GM21737 (cell line): ENCODE data around the gene RYR2.
"Not testable (repeated sequence)": the region's sequence is repeated elsewhere in the genome, so short reads cannot be mapped to it uniquely, and the experiment has no call there.

Experiments used
- ATAC-seq: cut with Tn5 transposase; IDR thresholded peaks from one replicate; pipeline ENCODE4 v1.9.1; 2021; ENCODE audit warnings: mild to moderate bottlenecking, moderate library complexity; ENCODE audit not compliant: unreplicated experiment

The RYR2 gene

DNA sequence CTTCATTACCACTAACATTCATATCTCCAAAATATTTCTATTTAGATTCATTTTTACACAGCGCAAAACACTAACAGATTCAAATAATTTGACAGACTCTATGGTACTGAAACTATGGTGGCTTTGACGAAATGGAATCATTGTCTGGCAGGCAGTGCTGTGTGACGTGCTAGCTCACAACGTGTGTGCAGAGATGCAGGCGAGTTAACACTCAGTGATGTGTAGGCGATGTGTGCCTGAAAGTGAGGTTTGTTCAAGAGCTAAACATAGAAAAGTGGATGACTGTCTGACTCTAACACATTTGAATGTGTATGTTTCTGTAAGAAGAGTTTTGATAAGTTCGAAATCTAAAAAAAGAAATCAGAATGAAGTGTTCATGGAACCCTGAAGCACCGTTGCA lies 97.7 kb downstream of the RYR2 start:
- no peak for ATAC-seq

DNA sequence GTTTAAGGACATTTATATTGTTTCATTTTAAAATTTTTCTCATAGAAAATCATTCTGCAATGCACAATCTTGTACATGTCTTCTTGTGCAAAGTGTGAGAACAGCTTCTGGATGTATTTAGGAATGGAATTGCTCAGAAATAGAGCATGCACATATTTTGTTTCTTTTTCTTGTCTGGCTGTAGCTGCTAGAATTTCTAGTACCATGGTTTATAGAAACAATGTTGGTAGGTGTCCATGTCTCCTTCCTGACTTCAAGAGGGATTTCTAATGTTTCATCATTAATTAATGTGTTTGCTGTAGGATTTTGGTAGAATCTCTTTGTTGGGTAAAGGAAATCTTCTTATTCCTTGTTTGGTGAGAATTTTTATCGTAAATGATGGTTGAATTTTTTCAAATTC lies 99.0 kb downstream of the RYR2 start:
- no peak for ATAC-seq

DNA sequence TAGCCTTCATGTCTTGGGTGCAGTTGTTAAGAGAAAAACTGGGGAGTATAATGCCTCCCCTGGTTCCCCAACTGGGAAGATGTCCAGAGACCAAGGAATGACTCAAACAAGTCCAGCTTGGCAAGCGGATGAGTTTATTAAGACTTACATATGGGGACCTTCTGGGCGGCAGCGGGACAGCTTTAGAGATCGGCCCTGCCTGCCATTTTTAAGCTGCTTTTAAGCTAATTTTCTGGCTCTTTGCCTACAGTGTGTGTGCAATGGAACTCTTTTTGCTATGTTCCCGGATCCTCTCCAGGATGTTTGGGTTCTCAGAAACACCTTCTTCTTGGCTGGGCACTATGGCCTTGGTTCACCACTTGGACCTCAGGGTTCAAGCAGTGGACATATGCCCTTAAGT lies 99.5 kb downstream of the RYR2 start:
- ATAC-seq = no peak

DNA sequence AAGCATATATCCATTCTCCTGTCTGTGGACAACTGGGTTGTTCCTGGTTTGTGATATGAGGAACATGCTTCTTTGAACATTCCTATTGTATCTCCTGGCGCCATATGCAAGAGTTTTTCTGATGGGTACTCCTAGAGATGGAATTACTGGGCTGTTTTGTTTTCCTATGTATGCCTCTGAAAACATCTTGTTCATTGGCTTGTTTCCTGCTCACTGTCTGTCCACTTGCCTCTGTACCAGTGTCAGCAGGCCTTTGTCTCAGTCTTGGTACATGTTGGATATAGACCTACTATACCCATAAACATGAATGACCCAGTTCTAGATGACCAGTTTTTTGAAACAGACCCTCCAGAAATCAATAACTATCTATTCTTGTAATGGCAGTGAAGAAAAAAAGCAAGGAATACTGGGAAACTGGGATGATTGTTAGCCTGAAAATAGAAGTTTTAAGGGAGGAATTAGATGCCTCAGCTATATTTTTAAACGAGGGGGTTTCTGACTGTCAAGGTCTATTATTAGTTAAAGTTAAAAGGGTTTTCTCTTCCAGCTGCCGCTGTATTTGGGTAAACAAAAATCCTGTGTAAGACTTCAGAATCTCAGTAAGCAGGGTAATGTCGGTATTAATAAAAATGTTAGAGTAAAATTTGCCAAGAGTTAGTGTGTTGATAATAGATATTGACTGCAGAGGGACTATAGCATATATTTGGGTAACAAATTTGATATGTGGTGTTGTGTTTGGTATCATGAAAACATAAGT lies 103.6 kb downstream of the RYR2 start:
- no peak for ATAC-seq

DNA sequence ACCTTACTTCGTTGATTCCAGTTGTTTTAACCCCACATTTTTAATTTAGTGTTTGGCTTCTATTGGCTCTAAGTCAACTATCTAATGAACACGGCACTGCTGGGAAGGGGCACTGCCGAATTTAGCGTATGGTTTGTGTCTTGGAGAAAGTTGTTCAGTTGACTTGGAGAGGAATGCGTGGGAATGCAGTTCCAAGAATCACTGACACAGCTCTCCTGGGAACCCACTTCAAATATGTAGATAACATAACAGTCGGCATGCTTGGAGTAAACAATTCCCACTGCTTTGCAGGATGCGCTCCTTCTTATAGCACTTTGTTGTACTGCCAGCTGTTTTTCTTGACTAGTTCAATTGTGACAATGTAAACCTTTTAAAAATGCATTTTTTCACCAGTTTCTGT lies 104.3 kb downstream of the RYR2 start:
- ATAC-seq = no peak

DNA sequence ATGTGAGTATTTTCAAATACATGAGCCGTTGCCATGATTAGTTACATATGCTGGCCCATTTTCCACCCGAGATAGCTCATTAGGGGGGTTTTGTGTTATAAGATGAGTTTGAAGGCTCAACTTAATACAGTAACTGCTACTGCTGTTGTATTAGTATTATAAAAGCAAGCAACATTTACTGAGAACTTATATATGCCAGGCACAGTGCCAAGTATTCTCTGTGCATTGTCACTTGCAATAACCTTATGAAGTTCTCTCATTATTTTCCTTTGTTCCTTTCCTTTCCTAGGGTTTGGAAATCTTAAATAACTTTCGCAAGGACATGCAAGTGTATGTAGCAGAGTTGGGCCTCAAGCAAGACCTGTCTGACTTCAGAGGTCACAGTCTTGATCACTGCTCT lies 107.9 kb downstream of the RYR2 start:
- ATAC-seq = no peak

DNA sequence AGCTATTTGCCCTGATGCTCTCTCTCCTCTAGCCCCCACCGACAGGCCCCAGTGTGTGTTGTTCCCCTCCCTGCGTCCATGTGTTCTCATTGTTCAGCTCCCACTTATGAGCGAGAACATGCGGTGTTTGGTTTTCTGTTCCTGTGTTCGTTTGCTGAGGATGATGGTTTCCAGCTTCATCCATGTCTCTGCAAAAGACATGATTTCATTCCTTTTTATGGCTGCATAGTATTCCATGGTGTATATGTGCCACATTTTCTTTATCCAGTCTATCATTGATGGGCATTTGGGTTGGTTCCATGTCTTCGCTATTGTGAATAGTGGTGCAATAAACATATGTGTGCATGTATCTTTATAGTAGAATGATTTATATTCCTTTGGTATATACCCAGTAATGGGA lies 110.0 kb downstream of the RYR2 start:
- not testable (repeated sequence) for ATAC-seq

DNA sequence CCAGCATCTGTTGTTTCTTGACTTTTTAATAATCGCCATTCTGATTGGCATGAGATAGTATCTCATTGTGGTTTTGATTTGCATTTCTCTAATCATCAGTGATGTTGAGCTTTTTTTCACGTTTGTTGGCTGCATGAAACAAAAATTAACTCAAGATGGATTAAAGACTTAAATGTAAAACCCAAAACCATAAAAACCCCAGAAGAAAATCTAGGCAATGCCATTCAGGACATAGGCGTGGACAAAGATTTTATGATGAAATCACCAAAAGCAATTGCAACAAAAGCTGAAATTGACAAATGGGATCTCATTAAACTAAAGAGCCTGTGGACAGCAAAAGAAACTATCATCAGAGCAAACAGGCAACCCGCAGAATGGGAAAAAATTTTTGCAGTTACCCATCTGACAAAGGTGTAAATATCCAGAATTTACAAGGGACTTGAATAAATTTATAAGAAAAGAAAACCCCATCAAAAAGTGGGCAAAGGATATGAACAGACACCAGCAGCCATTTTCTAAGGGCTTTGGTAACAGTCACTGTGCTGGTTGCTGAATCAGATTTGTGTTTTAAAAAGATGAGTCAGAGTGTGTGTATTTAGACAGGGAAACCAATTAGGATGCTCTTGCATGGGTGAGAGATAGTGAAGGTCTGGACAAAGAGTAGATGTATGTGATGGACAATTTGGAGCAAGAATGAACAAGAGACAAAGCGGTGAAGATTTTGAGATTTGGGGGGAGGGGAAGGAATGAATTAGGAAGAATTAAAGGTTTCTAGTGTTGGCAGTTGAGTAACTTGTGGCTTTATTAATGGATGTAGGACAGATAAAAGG lies 110.7 kb downstream of the RYR2 start:
- no peak for ATAC-seq

DNA sequence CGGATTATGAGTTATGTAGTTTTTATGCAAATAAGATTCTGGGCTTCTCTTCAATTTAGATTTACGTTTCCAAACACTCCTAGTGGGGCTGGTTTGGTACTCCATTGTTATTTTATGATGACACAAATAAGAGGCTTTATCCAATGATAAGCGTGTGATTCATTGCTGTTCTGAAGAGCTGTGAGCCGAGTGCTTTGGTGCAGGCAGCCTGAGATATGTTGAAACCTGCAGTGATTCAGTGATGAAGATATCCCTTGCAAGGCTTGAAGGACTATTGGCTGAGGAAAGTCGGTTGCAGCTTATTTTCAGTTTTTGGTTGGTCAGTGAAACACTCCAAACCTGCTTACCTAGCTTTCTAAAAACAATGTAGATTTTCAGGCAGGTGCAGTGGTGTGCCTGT lies 112.2 kb downstream of the RYR2 start:
- no peak for ATAC-seq

DNA sequence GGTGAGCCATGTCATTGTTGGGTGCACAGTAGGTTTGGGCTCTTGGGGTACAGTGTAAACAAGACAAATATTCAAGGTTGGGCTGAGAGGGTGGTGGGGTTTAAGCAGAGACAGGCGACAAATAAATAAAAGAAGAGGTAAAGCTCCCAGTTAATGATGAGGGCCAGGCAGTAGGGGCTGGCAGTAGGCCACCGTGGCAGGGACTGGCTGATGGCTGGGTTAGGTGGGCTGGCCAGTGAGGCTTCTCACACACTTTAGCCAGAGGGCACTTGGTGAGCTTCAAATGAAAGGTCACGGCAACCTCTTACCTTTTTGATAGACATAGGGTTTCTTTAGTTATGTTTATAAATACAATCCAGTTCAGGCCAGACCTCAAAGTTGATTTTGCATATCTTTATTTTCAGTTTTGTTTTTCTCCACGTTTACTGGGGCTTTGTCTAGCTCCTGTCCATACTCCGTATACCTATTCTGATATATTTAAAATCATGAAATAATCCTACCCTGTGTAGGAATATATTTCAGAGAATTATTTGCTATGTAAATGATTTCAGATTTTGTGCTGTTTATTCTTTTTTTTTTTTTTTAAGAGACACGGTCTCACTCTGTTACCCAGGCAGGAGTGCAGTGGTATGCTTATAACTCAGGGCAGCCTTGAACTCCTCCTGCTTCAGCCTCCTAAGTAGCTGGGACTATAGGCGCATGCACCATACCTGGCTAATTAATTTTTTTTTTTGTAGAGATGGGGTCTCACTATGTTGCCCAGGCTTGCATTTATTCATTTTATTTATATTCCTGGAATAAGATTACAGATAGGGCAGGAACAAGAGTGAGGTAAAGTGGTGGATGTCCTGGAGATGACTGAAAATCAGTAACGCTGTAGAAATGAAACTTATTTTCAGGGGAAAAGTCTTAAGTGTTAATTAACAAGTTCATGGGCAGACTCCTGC lies 122.7 kb downstream of the RYR2 start:
- ATAC-seq = no peak

DNA sequence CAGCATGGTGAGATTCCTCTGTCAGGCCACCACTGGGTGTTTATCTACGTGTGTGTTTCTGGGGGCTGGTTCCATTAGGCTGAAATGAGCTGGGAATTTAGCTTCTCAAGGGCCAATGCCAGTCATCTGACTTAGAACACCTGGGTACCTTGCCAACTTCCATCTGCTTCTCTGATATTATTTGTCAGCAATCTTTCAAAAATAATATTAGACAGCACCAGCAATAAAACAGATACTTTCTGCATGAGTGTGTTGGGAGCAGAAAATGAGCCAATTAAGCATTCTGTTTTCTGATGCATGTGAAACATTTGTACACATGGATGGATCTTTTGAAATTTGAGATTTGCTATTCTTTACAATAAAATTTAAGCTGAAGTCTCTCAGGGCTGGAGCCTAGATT lies 124.1 kb downstream of the RYR2 start:
- no peak for ATAC-seq

DNA sequence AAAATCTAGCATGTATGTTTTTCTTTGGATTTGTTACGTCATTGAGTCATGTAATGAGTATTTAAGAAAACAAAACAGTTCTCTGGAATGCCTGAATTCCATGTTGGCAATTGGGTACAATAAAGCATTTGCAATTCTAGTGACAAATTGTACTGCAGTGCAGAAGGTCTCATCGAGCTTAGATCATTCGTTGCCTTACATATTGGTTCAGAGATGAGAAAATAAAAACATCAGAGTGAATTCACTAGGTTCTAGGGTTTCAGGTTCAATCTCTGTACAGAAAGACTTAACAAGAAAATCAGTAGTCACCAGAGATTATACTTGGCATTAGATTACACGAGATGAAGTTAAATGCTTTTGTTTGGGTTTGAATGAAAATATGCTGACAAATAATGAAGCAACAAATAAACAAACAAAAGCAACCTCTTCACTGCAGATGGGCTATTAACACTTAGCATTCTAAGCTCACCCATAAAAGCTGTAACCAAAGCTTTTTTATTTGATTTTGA lies 124.7 kb downstream of the RYR2 start:
- ATAC-seq = no peak

DNA sequence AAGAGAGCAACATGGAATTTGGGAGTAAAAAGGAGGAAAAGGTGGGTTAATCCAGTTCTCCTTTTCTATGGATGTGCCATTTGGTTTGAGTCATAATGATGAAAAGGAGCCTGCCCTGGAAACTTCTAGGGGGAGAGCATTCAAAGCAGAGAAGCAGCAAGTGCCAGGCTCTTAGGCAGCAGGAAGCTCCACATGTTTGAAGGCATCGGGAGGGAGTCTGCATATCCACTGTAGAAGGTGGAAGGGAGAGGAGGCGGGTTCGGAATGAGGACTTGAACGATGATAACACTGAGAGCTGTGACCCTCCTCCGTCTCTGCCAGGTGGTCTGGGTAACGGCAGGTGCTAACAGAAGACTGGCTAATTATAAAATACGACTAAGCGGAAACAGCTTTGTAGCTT lies 128.2 kb downstream of the RYR2 start:
- no peak for ATAC-seq

DNA sequence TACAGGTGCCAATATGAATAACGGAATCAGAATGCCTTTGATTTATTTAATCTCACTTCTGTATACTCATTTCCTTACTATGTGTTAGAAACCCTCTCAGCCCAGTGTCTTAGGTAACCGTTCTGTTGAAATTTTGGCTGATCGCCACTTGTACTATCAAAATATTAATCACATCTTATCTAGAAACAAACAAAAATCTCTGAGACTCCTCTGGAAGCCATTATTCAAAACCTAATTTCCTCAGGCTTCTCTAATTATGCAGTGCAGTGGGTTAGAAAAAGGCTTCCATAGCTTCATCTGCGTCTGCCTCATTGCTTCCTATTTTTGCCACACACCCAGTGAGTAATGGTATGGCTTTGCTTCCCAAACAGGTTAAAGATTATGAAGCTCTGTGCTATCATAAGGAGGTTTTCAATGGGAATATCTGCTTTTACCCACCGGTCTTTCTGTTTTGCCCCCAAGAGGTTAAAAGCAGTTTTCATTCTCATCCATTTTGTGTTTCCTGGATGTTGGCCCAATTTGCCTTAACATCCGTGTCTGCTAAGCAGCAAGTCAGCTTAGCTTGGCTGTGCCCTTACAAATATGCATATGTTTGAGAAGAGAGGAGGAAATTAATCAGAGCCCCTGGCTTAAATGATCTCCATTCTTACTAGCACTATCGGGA lies 129.6 kb downstream of the RYR2 start:
- no peak for ATAC-seq

DNA sequence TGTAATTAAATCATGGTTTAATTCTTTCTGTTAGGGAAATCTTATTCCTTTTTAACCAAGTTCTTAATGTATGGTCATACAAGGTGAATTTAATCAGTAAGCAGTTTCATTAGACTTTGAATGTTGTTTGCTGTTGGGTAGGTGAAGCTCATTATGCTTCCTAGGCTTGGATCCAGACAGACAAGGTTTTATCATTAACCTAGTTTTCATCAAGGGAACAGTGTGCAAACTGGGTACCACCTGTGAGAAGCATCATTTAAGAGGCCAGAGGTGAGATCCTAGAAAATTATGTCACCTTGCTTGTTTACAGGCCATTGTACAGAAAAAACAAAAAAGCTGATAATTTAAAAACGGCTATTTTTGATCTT lies 130.1 kb downstream of the RYR2 start:
- ATAC-seq = no peak

DNA sequence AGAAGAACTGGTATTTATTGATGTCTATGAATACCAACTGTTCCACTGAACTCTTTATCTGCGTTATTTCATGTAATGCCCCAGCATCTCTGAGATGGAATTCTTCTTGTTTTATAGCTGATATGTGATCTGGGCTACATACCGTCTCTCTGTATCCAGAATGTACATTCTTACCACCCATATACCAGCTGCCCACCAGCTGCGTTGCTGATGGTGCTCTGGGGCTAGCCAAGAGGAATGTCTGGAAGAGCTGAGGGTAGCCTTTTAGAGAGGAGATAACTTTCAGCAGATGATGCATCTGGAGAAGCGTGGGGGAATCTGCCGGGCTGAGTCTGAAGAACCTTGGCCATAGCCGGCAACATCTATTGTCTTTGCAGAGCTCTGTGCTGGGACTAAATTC lies 137.5 kb downstream of the RYR2 start:
- no peak for ATAC-seq

DNA sequence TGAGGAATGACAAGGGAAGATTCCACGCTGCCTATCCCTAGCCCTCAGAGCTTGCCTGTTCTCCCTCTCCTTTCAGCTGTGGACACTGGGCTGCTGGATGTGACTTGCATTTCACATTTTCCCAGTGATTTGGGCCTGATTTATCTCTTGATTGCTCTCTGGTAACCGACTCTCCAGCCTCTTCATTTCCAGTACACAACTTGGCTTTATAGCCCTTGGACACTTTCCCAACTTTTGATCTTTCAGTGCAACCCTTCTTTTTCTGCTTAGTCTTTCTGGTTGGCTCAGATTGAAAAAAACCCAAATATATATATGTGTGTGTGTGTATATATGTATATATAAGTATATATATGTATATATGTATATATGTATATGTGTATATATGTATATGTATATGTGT lies 138.3 kb downstream of the RYR2 start:
- ATAC-seq = no peak

DNA sequence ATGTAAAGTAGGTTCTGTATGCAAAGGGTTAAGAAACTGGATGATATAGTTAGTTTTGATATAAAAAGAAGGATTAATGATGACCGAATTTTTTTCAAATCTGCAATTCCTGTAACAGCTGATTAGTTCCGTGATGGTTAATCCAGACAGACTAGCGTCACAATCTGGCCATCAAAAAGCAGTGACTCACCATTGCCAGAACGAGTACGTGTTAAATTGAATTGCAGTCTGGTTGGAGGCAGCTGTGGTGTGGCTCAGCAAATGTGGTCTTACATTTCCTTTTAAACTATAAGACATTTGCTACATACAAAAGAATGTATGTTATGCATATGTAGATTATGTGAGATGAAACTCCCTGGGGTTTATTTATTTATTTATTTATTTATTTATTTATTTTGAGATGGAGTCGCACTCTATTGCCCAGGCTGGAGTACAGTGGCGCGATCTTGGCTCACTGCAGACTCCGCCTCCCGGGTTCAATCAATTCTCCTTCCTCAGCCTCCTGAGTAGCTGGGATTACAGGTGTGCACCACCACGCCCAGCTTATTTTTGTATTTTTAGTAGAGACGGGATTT lies 139.8 kb downstream of the RYR2 start:
- no peak for ATAC-seq

DNA sequence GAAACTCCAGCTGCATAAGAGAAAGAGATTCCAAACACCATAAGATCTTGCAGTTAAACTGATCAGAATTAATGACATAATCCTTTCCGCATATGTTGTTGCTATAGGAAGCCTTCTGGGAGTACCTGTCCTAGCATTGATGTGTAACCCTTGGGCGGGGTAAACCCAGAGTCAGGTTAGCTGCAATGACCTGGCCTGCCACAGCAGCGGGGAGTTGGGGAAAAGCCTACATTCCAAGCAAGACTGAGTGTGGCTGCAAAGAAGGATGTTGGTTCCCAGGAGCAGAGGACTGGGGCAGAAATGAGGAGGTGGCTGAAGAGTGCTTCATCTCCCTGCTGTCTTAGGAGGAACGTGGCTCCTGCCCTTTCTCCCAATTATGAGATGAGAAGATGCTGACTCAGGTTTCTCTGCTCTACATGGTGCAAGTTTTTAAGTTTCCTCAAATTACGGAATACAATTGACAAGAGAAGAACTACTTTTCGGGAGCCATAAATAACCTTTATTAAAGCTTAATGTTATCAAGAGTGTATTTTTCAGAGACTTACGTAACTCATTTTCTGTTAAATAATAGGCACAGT lies 142.1 kb downstream of the RYR2 start:
- no peak for ATAC-seq

DNA sequence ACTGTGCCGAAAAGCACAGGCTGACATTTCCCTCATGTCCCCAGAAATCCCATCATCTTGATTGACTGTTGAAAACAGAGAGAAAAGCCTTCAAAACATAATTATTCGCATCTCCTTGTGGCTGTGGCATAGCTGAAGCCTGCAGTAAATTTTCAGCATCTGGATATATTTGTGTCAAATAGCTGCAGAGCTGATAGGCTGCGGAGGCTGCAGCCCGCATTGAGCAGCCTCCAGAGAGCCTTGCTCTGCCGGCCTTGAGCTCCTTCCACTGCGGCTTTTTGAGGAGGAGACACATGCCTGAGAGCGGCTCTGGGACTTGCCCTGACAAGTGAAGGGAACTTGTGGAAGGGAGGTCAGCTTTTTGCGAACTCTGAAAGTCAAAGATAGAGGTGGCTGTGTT lies 144.7 kb downstream of the RYR2 start:
- no peak for ATAC-seq
